Stimulated activated CD8-positive, alpha-beta memory T cell treated with anti-CD3 and anti-CD28 coated beads, Interleukin-4, amount 100 ng/mL, for 24 hours (primary cell): ENCODE measurements around the gene TEX11.

Source experiments
- DNase-seq: peaks from one replicate; pipeline ENCODE4 v3.0.0-alpha.2; 2020; ENCODE audit warnings: low read depth

Gene TEX11

GRCh38 chrX:70494441-70494840 lies 414.1 kb downstream of the TEX11 start:
- no peak for DNase-seq

- no peak for DNase-seq
These were observed 419.7 kb downstream of the TEX11 start for GRCh38 chrX:70488856-70489255.

GRCh38 chrX:70485466-70485865 lies 423.0 kb downstream of the TEX11 start:
- no peak for DNase-seq

- DNase-seq: no peak
These were observed 426.2 kb downstream of the TEX11 start for GRCh38 chrX:70482300-70482699.

GRCh38 chrX:70481471-70482270 lies 426.8 kb downstream of the TEX11 start:
- DNase-seq: no peak

GRCh38 chrX:70480660-70481018 lies 427.9 kb downstream of the TEX11 start:
- DNase-seq: no peak

GRCh38 chrX:70479922-70480659 lies 428.4 kb downstream of the TEX11 start:
- DNase-seq: no peak

- no peak for DNase-seq
These were observed 429.1 kb downstream of the TEX11 start for GRCh38 chrX:70479247-70479921.
